Astrocyte (in vitro differentiated cells and primary cell): ENCODE data around the gene MYO9A.

Experiments used
- EZH2 ChIP-seq: IDR thresholded peaks from 2 replicates; pipeline ENCODE4 v1.6.1; 2012; ENCODE audit warnings: mild to moderate bottlenecking, low read length, inconsistent platforms; ENCODE audit not compliant: insufficient read depth
- TF ChIP-seq, protein P1 (sequence below): IDR thresholded peaks from 2 replicates; pipeline ENCODE4 v1.5.1; 2011; ENCODE audit warnings: low read depth, mild to moderate bottlenecking, inconsistent platforms, low read length, moderate library complexity; ENCODE audit not compliant: insufficient read depth

DNA sequence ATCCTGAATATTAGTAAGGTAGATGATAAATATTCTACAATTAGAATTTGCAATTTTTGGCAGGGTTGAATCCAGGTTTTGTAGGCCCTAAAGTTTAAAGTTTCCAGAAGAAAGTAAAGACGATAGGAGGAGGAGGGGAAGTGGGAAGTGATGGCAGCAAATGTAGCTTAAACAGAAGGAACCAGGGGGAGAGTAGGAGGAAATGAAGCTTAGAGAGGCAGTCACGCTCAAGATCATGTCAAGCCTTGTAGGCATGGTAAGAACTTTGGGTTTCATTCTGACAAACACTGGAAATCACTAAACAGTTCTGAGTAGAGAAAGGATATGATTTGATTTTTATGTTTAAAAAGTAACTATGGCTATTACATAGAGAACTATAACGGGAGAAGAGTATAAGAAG is 243.7 kb downstream of the MYO9A start:
- TF ChIP-seq, protein P1, sequence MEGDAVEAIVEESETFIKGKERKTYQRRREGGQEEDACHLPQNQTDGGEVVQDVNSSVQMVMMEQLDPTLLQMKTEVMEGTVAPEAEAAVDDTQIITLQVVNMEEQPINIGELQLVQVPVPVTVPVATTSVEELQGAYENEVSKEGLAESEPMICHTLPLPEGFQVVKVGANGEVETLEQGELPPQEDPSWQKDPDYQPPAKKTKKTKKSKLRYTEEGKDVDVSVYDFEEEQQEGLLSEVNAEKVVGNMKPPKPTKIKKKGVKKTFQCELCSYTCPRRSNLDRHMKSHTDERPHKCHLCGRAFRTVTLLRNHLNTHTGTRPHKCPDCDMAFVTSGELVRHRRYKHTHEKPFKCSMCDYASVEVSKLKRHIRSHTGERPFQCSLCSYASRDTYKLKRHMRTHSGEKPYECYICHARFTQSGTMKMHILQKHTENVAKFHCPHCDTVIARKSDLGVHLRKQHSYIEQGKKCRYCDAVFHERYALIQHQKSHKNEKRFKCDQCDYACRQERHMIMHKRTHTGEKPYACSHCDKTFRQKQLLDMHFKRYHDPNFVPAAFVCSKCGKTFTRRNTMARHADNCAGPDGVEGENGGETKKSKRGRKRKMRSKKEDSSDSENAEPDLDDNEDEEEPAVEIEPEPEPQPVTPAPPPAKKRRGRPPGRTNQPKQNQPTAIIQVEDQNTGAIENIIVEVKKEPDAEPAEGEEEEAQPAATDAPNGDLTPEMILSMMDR = no peak
- TF ChIP-seq EZH2 = no peak
